Tibial nerve (tissue), 3 donors: ENCODE data around the gene BMPR1A.

ENCODE experiments used
- POLR2A ChIP-seq, 2 donors: fragments of 450-650 bp; IDR thresholded peaks; one replicate each; pipeline ENCODE4 v1.6.1; 2017; ENCODE audit warnings: antibody characterized with exemption in 2 of 2, mild to moderate bottlenecking in 2 of 2, moderate library complexity in 2 of 2
- TF ChIP-seq, protein P1 (sequence below), 5 experiments: fragments of 200-600 bp in 3 of 5; fragments of 450-650 bp in 2 of 5; sonication (generic) in 3 of 5; IDR thresholded peaks; one replicate each; pipeline ENCODE4 v1.5.1; 2016 to 2019; ENCODE audit warnings: antibody characterized with exemption in 5 of 5, mild to moderate bottlenecking in 3 of 5, moderate library complexity in 2 of 5

DNA sequence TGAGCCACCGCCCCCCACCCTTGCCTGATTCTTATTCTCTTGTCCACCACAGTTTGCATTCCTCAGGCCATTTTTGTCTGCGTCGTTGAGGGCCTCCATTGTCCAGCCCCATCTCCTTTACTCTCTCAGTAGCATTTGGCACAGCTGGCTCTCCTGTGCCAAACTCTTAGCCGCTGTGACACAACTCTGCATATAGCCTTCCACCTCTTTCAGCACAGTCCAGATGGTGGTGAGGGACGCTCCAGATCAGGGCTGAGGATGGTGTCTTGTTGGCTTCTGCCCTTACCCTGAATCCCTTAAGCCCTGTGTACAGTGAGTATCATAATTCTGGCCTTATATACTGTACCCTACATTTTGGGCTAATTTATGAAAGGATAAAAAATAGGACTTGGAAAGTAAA, 45.6 kb downstream of the BMPR1A start:
- no peak for TF ChIP-seq POLR2A (IDR thresholded peaks at IDR 0.05)
- TF ChIP-seq, protein P1, sequence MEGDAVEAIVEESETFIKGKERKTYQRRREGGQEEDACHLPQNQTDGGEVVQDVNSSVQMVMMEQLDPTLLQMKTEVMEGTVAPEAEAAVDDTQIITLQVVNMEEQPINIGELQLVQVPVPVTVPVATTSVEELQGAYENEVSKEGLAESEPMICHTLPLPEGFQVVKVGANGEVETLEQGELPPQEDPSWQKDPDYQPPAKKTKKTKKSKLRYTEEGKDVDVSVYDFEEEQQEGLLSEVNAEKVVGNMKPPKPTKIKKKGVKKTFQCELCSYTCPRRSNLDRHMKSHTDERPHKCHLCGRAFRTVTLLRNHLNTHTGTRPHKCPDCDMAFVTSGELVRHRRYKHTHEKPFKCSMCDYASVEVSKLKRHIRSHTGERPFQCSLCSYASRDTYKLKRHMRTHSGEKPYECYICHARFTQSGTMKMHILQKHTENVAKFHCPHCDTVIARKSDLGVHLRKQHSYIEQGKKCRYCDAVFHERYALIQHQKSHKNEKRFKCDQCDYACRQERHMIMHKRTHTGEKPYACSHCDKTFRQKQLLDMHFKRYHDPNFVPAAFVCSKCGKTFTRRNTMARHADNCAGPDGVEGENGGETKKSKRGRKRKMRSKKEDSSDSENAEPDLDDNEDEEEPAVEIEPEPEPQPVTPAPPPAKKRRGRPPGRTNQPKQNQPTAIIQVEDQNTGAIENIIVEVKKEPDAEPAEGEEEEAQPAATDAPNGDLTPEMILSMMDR (IDR thresholded peaks at IDR 0.05), result no peak
